ENCODE data around the gene JUND.

The JUND gene

DNA sequence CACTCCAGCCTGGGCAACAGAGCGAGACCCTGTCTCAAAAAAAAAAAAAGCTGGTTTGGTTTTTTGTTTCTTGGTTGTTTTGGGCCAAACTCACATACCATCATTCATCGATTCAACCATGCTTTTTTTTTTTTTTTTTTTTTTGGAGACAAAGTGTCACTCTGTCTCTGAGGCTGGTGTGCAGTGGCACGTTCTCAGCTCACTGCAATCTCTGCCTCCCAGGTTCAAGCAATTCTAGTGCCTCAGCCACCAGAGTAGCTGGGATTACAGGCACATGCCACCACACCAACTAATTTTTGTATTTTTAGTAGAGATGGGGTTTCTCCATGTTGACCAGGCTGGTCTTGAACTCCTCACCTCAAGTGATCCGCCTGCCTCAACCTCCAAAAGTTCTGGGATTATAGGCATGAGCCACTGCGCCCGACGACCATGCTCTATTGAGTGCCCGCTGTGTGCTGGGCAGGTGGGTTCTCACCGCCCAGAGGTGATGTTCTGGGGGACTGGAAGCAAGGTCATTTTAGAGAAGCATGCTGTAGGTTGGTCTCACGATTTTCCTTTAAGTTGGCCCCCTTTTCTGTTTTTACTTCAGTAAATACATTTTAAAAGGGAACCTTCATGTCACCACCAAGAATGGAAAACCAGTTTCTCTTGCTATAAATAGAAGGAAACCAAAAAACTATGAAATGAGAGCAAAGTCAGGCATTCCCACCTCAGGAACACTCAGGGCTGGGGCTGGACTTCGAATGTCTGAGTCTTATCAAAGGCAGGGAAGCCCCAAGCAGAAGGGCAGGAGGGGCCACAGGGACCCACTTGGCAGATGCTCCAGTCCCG, 8.3 kb upstream of the JUND start:
- DNase-seq = peak in 1 of 2 experiments; percentile 23

DNA sequence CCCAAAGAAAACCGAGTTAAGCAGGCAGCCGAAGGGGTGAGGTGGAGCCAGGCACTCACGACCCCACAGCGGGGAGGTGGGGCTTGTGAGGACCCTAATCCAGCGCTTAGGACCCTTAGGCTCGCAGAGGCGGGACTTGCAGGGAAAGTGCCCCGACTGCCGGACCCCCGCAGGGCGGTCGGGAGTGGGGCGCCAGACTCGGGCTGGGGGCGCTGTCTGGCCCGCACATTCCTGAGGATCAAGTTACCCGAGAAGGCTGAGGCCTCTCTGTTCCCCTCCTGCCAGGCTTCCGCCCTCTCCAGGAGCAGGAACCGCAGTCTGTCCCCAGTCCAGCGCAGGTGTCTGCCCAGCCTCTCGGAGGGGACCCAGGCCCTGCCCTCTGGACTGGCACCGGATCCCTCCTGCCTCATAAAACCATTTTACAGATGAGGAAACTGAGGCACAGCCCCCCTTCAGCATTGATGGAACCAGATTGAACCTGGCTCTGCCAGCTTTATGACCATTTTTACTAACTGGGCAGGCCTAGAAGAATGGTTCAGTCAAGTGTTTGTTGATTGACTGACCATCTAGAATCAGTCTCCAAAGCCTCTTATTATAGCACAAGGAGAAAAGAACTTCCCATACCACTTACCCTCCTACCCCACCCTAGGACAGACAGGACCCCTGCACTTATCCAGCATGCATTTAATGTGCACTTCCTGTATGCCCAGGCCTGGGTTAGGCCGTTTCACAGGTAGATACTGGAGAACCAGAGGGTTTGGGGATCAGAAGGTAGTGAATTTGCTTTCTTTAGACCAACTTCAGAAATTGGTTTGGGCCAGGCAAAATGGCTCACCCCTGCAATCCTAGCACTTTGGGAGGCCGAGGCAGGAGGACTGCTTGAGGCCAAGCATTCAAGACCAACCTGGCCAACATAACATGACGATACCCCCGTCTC, 6.7 kb upstream of the JUND start:
- DNase-seq = no peak

DNA sequence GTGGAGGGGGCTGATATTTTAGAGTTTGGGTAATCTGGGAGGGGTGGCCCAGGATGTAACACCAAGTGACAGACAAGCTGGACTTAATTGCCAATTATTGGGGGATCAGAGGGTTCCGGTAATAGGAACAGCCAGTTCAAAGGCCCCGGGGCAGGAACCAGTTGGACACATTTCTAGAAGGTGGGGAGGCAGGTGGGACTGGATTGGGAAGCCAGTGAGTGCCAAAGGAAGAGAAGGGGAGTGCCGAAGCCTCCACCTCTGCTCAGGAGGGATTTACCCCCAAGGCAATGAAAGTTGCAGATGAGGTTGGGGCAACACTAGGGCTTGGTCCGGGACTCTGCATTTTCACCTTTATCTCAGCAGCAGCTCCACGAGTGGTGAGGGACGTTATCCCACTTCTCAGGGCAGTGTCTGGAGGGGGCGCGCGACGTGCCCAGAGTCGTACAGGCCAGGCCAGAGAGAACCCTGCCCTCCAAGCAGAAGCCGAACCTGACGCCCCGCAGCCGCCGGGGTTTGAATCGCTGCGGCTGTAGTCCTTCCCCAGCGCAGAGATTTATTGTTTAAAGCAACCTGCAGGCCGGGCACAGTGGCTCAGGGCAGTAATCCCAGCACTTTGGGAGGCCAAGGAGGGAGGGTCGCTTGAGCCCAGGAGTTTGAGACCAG, 5.7 kb upstream of the JUND start:
- no peak for DNase-seq

DNA sequence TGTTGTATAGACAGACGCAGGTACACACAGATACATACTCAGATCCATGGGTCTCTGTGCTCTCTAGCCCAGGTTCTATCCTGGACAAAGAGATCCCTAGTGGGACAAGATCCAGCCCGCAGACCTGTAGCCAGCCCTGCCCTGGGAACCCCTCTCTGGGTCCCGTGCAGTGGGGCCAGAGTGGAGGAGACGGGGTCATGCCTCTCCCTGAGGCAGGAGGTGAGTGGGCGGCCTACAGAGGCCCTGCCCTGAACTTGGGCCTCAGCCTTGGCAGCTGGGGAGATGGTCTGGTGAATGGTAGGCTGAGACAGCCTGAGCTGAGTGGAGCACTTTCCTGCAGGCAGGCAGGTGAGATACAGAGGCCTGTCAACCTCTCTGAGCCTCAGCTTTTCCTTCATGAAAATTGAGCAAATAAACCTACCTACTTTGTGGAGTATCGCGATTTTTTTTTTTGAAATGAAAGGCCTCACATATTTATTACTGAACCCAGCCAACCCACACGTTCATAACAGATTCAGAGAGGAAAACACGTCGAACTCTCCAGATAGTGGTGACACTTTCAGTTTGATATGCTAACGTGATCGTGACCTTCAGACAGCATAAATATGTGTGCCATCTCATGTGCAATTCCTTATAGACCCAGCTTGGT, 3.4 kb upstream of the JUND start:
- no peak for DNase-seq

DNA sequence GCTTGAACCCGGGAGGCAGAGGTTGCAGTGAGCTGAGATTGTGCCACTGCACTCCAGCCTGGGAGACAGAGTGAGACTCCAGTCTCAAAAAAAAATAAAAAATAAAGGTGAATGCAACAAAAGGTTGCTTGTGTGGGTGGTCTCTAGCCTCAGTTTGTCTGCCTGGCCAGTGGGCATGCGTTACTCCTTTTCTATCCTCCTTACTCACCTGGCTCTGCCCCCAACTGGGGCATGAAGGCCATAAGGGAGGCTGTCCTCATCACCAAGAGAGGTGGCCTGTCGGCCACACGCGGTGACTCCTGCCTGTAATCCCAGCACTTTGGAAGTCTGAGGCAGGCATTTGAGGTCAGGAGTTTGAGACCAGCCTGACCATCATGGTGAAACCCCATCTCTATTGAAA, 1.9 kb upstream of the JUND start:
- DNase-seq = no peak

DNA sequence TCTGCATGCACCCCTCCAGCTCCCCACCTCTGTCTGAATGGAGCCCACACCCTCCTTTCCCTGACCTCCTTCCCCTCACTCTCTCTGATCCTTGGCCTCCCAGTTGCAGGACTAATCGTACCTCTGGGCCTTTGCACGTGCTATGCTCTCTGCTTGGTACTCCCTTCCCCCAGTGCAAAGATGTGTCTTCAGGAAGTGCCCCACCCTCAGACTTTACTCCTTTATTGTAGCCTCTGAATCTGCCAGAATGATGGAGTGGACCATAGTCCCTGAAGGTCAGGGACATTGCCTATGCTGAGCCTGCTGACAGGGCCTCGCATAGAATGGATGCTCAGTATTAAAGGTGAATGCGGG, 1.3 kb upstream of the JUND start:
- DNase-seq = no peak

DNA sequence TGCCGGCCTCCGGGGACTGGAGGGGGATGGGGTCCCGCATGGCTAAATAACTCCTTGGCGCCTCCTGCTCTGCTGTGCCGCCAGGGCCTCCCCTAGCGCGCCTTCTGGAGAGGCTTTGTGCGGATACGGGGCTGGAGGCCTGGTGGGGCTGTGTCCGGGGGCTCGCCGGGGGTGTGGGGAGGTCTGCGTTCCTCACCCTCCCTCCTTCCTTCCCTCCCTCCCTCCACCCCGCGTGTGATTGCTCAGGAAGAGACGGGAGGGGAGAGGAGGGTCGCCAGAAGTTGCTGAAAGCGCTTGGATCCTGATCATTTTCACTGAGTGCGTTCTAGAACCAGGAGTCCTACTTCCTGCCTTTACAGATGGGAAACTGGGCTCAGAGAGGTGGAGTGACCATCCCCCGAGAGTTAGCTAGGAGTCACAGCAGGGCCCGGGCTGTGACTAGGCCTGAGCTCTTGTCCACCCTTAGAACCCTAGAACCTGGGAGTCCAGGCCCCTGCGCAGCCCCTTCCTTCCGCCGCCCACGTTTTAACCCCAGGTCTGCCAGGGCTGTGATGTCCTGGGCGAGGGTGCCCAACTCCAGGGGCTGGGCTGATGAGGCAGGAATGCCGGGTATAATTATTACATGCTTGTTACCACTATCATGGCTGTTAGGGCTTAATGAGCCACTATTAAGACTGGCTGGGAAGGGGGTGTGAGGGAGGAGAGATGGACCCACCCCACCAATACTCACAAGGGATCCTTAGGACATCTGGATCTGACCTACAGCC, 782 bp upstream of the JUND start:
- peak in 1 of 2 experiments; percentile 93 for DNase-seq

DNA sequence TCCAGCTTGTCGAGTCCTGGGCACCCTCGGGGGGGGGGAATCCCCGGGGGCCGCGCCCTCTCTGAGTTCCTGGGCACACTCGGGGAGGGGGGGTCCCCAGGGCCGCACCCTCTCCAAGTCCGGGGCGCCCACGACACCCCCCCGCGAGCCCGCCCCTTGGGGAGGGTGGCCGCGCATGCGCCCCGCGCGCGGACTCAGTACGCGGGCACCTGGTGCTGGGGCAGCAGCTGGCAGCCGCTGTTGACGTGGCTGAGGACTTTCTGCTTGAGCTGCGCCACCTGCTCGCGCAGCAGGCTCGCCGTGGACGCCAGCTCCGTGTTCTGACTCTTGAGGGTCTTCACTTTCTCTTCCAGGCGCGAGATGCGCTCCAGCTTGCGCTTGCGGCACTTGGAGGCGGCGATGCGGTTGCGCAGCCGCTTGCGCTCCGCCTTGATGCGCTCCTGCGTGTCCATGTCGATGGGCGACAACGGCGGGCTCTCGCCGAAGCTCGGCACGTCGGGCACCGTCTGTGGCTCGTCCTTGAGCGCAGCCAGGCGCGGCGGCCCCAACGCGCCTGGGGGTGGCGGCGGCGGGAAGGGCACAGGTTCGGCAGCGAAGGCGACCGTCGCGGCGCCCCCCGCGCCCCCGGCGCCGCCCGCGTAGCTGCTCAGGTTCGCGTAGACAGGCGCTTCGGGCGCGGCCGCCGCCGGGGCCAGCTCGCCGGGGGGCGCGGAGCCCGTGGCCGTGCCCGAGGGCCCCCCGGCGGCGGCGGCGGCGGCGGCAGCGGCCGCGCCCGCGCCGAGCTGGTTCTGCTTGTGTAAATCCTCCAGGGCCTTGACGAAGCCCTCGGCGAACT, 958 bp downstream of the JUND start:
- peak; percentile 33 to 34 for DNase-seq

DNA sequence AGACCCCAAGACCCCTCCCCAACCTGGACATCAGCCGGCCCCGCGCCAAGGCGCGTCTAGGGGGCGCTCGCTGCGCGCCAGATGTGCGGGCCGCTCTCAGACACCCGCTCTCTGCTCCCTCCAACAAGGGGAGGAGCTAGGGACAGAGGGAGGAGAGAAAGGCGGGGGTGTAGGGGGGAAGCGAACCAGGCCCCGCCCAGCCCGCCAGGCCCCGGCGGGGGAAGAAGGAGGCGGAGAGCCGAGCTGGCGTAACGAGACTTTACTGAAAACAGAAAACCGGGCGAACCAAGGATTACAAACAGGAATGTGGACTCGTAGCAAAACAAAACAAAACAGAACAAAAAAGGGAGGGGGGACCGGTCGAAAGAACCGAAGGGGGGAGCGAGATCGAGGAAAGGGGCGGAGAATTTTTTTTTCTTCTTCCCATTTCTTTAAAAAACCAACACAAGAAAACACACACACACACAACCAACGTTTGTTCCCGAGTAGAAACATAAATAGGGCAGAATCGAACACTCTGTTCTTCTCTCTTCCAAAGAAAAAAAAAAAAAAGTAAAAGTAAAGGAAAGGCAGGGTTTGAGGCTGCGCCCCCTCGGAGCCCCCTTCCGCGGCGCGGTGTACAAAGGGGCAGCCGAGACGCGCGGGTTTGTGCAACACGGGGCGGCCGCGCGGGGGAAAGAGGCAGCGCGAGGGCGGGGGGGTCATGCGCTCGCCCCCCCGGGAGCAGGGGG, 1.7 kb downstream of the JUND start:
- DNase-seq = peak; percentile 90 to 93

DNA sequence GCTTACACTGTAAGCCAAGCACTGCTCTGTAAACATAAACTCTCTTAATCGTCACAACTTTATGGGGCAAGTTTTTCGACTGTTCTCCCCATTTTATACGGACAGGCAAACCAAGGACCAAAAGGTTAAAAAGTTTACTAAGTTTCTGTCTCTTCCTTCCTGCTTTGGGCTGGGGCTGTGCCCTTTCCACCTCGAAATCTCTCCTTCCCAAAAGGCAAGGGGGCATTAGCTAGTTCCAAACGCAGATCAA, 2.2 kb downstream of the JUND start:
- no peak for DNase-seq

DNA sequence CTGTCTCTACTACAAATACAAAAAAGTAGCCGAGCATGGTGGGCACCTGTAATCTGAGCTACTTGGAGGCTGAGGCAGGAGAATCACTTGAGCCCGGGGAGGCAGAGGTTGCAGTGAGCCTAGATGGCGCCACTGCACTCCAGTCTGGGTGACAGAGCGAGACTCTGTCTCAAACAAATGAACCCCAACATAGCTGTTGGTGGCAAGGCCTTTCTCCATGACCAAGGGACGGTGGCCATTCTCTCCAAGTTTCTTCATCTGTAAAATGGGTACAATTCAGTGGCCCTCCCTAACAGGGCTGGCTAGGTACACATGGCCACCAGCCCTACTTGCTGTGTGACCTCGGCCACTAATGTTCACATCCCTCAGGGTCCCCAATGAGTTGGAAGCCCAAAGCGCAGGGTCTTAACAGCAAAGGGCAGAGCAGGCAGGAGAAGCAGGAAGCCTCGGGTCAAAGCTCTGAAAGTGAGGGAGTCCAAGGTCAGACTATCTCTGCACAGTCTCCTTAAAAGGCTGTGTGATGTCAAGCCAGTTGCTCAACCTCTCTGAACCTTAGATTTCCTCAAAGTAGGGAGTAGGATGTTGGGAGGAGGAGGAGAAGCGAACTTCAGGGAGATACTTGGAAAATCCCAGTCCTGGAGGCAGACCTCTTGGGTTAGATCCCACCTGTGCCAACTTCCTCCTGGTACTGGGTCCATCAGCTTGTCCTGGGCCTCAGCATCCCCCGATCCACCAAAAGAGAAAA, 2.7 kb downstream of the JUND start:
- peak in 1 of 2 experiments; percentile 8 for DNase-seq

DNA sequence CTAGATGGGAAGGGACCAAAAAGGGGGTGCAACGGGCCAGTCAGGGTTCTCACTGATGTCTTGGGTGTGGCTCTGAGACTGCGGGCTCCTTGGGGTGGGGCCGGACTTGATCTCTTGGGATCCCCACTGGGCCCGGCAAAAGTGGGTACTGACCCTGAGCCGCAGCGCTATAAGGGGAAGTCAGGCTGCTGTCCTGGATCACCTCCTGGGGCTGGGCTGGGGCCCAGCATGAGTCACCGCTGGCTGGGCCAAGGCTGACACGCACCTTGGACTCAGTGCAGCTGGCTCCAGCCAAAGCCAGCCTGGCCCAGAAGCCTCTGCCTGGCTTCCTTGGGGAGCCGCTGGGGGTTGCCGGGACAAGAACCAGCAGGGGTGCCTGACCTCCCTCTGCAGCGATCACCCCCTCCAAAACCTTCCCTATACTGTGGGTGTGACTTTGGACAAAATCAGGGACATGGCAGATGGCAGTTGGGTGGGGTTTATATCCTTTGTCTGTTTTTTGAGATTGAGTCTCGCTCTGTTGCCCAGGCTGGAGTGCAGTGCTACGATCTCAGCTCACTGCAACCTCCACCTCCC, 6.6 kb downstream of the JUND start:
- DNase-seq = no peak

DNA sequence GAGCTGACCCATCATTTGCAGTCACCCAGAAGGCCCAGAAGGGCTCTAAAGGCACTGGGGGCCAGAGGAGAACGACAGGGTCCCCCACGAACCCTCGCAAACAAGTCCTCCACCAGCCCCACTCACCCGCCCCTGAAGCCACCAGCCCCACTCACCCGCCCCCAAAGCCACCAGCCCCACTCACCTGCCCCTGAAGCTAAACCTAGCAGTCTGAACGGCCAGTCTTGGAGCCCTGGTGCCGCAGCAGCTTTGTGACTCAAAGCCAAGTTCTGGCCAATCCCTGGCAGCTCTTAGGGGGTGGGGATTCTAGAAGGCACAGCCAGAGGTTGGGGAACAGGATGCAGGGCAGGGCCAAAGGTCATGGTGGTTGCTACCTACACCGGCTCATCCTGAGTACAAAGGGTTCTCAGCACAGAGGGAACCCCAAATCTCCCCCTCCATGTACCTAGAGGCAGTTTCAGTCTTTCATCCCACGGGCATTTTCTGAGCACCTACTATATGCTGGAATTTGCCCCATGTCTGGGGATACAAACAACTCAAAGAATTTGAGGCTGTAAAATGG, 7.1 kb downstream of the JUND start, which contains the start of gene IQCN:
Gene IQCN (minus strand): TSS at position 234 of the 562 bp plus-strand sequence. CDS start 4,974 bp downstream, outside the sequence.
- DNase-seq = no peak

DNA sequence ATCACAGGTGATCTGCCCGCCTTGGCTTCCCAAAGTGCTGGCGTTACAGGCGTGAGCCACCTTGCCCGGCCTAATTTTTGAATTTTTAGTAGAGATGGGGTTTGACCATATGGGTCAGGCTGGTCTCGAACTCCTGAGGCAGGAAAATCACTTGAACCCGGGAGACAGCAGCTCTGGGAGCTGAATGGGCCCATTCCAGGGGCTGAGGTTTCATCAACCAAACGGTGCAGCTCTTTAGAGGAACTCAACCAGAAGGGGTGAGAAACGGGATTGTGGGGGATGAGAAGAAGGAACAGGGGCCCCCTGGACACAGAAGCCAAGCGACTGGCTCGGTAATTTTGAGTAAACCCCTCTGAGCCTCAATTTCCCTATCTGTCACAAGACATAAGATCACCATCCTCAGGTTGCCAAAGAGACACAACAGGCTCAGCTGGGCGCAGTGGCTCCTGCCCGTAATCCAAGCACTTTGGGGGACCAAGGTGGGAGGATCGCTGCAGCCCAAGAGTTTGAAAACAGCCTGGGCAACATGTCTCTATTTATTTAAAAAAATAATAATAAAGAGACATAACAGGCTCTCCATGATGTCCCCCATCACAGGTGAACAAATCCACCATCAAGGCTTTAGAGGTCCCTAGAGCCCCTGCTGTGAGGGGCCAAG, 7.7 kb downstream of the JUND start:
- no peak for DNase-seq

DNA sequence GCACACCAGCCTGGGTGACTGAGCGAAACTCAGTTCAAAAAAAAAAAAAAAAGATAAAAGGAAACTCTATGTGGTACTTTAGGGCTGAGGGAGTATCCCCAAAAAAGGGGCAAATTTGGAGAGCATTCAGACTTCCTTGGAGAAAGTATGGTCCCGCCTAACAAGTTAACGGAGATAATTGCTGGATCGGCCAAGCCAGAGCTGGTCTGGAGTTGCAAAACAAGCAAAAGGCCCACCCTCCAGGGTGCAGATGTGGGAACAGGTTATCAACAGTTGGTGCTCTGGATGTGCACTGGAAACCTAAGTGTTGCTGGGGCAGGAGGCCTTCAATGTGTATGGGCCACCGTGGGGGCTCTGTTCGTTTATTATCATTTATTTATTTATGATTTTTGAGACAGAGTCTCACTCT, 10.0 kb downstream of the JUND start:
- DNase-seq = no peak

DNA sequence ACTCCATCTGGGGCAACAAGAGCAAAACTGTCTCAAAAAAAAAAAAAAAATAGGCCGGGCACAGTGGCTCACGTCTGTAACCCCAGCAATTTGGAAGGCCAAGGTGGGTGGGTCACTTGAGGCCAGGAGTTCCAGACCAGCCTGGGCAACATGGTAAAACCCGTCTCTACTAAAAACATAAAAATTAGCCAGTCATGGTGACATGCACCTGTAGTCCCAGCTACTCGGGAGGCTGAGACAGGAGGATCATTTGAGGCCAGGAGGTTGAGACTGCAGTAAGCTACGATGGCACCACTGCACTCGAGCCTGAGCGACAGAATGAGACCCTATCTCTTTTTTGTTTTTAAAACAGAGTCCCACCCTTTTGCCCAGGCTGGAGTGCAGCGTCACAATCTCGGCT, 11.1 kb downstream of the JUND start:
- no peak for DNase-seq

DNA sequence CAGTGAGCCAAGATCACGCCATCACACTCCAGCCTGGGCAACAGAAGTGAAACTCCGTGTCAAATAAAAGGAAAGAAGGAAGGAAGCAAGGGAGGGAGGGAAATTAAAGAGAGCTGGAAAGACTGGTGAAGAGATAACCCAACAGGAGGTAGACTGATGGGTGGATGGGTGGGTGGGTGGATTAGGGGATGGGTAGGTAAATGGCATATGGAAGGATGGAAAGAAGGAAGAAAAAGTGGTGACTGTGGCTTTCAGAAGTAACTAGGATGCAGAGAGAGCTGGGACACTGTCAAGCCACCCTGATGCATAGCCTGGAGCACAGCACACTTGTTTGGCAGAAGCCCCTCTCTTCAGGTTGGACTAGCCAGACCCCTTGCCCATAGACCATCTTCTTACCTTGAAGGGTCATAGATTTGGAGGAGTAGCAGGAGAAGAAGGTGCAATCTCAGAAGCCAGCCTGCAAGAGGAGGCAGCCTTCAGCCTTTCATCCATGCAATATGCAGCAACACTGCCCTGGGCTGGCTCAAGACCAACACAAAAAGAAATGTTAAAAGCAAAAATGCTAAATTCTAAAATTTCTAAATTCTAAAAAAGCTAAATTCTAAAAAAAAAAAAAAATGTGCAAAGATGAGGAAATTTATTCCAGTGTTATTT, 12.2 kb downstream of the JUND start:
- DNase-seq = no peak

Data from Kasumi-1 (cell line).